WTC11 (cell line): ENCODE data around the gene TOX2. TPM values are rescaled to one million over a fixed set of nuclear protein-coding genes. Genes with fewer than 3 reads are reported as not detected.

ENCODE experiments used
- ATAC-seq: fragments of 200-7000 bp; cut with Tn5 transposase; 2 replicates; pipeline ENCODE4 v1.10.0; 2021; ENCODE audit warnings: mild to moderate bottlenecking, moderate library complexity
- CTCF ChIA-PET: fragments of 300-600 bp; sonication (Branson Sonifier 250); formaldehyde crosslinking; loops from one replicate; lab custom pipeline; 2021; ENCODE audit warnings: antibody characterized with exemption; lab: Charles Lee
- POLR2A ChIA-PET: fragments of 350-600 bp; sonication (Branson Sonifier 250); formaldehyde crosslinking; loops from one replicate; lab custom pipeline; 2021; ENCODE audit warnings: antibody characterized with exemption; lab: Charles Lee
- DNase-seq: peaks from one replicate; pipeline ENCODE4 v3.0.0; 2021; ENCODE audit warnings: low spot score
- H3K27ac Mint-ChIP-seq: 2 replicates; pipeline ENCODE4 v1.8.0; 2021; ENCODE audit warnings: mixed read lengths
- H3K27me3 Mint-ChIP-seq: 2 replicates; pipeline ENCODE4 v1.8.0; 2021; ENCODE audit warnings: low read depth, mild to moderate bottlenecking, moderate library complexity, mixed read lengths
- H3K36me3 Mint-ChIP-seq: 2 replicates; pipeline ENCODE4 v1.8.0; 2021; ENCODE audit warnings: mixed read lengths
- H3K4me1 Mint-ChIP-seq: 2 replicates; pipeline ENCODE4 v1.8.0; 2022; ENCODE audit warnings: mixed read lengths
- H3K4me3 Mint-ChIP-seq: 2 replicates; pipeline ENCODE4 v1.8.0; 2021; ENCODE audit warnings: mild to moderate bottlenecking, moderate library complexity, mixed read lengths
- H3K9me3 Mint-ChIP-seq: 2 replicates; pipeline ENCODE4 v1.8.0; 2021; ENCODE audit warnings: mixed read lengths
- AFF4 ChIP-seq: sonication (generic); formaldehyde crosslinking; IDR thresholded peaks from 2 replicates; pipeline ENCODE4 v1.8.1; 2023; ENCODE audit warnings: mild to moderate bottlenecking, missing genetic modification reagents, borderline replicate concordance
- ATF1 ChIP-seq: sonication (generic); formaldehyde crosslinking; IDR thresholded peaks from 2 replicates; pipeline ENCODE4 v1.8.1; 2023; ENCODE audit warnings: mild to moderate bottlenecking, moderate library complexity, missing genetic modification reagents
- CREB1 ChIP-seq: sonication (generic); formaldehyde crosslinking; IDR thresholded peaks from 2 replicates; pipeline ENCODE4 v1.8.0; 2023; ENCODE audit warnings: mild to moderate bottlenecking, missing genetic modification reagents
- CREM ChIP-seq: sonication (generic); formaldehyde crosslinking; IDR thresholded peaks from 2 replicates; pipeline ENCODE4 v1.8.1; 2022; ENCODE audit warnings: mild to moderate bottlenecking, missing genetic modification reagents, moderate library complexity
- FOXK1 ChIP-seq: sonication (generic); formaldehyde crosslinking; IDR thresholded peaks from 2 replicates; pipeline ENCODE4 v1.8.0; 2022; ENCODE audit warnings: mild to moderate bottlenecking, moderate library complexity, missing genetic modification reagents
- IRF1 ChIP-seq: sonication (generic); formaldehyde crosslinking; IDR thresholded peaks from 2 replicates; pipeline ENCODE4 v1.8.0; 2023; ENCODE audit warnings: missing genetic modification reagents
- JAZF1 ChIP-seq: fragments of 250-450 bp; sonication (Bioruptor Pico); IDR thresholded peaks from 2 replicates; pipeline ENCODE4 v1.9.0; 2021; ENCODE audit warnings: moderate library complexity, mild to moderate bottlenecking, inconsistent platforms
- MXD4 ChIP-seq: fragments of 250-450 bp; sonication (Bioruptor Pico); IDR thresholded peaks from 2 replicates; pipeline ENCODE4 v1.8.0; 2021; ENCODE audit warnings: mild to moderate bottlenecking, moderate library complexity, borderline replicate concordance
- NFE2L1 ChIP-seq: sonication (generic); formaldehyde crosslinking; IDR thresholded peaks from 2 replicates; pipeline ENCODE4 v1.8.1; 2023; ENCODE audit warnings: missing genetic modification reagents
- NR2C2 ChIP-seq: sonication (generic); formaldehyde crosslinking; IDR thresholded peaks from 2 replicates; pipeline ENCODE4 v1.8.0; 2022; ENCODE audit warnings: mild to moderate bottlenecking, missing genetic modification reagents
- PRRX2 ChIP-seq: fragments of 250-450 bp; sonication (Bioruptor Pico); IDR thresholded peaks from 2 replicates; pipeline ENCODE4 v1.8.0; 2021; ENCODE audit warnings: mild to moderate bottlenecking
- RELA ChIP-seq: sonication (generic); formaldehyde crosslinking; IDR thresholded peaks from 2 replicates; pipeline ENCODE4 v1.8.1; 2022; ENCODE audit warnings: missing genetic modification reagents, mild to moderate bottlenecking, borderline replicate concordance
- TCF7 ChIP-seq: sonication (generic); formaldehyde crosslinking; IDR thresholded peaks from 2 replicates; pipeline ENCODE4 v1.8.0; 2022; ENCODE audit warnings: mild to moderate bottlenecking, low read depth, missing genetic modification reagents, moderate library complexity
- ZMAT4 ChIP-seq: fragments of 250-450 bp; sonication (Bioruptor Pico); IDR thresholded peaks from 2 replicates; pipeline ENCODE4 v1.9.0; 2021; ENCODE audit warnings: mild to moderate bottlenecking
- ZNF219 ChIP-seq: sonication (generic); formaldehyde crosslinking; IDR thresholded peaks from 2 replicates; pipeline ENCODE4 v1.8.0; 2023; ENCODE audit warnings: missing genetic modification reagents, mild to moderate bottlenecking, borderline replicate concordance
- ZNF671 ChIP-seq: fragments of 250-450 bp; sonication (Bioruptor Pico); IDR thresholded peaks from 2 replicates; pipeline ENCODE4 v1.8.0; 2021; ENCODE audit warnings: mild to moderate bottlenecking
- ZSCAN18 ChIP-seq: fragments of 250-450 bp; sonication (Bioruptor Pico); IDR thresholded peaks from 2 replicates; pipeline ENCODE4 v2.1.2; 2022; ENCODE audit warnings: mild to moderate bottlenecking, moderate library complexity
- total RNA-seq: library from RNA; stranded (reverse); gene quantifications from 3 replicates; pipeline ENCODE4 v1.2.3, GENCODE V29; 2021
- TF ChIP-seq, protein P1 (sequence below): sonication (generic); formaldehyde crosslinking; IDR thresholded peaks from 2 replicates; pipeline ENCODE4 v1.8.0; 2022; ENCODE audit warnings: mild to moderate bottlenecking, missing genetic modification reagents
- TF ChIP-seq, protein P2 (sequence below): sonication (generic); formaldehyde crosslinking; IDR thresholded peaks from 2 replicates; pipeline ENCODE4 v1.8.1; 2022; ENCODE audit warnings: low read depth, mild to moderate bottlenecking, moderate library complexity, missing genetic modification reagents, borderline replicate concordance
- TF ChIP-seq, protein P3 (sequence below): fragments of 250-450 bp; sonication (Bioruptor Pico); IDR thresholded peaks from 2 replicates; pipeline ENCODE4 v1.9.0; 2021; ENCODE audit warnings: mild to moderate bottlenecking, borderline replicate concordance

TOX2 gene
- total RNA-seq, 1 experiment from 2014 or later: 3.4 TPM

DNA sequence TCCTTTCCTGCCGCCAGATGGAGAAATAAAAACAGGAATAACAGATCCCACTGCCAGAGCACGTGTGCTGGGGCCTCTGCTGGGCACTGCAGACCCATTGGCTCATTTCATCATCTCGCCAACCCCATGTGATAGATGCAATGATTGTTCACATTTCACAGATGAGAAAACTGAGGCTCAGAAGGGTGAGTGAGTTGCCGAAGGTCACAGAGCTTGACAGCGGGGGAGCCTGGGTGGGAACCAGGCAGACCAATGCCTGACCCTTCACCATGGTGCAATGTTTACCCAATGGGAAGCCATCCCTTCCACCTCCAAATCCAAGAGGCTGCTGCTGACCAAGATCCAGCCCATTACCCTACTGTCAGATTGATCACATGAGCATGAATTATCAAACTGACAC is 167.2 kb downstream of the TOX2 start:
- DNase-seq (no peak), ATAC-seq (no peak)
- no peak for TF ChIP-seq AFF4 (CRISPR knock-in tag)
- TF ChIP-seq, protein P1, sequence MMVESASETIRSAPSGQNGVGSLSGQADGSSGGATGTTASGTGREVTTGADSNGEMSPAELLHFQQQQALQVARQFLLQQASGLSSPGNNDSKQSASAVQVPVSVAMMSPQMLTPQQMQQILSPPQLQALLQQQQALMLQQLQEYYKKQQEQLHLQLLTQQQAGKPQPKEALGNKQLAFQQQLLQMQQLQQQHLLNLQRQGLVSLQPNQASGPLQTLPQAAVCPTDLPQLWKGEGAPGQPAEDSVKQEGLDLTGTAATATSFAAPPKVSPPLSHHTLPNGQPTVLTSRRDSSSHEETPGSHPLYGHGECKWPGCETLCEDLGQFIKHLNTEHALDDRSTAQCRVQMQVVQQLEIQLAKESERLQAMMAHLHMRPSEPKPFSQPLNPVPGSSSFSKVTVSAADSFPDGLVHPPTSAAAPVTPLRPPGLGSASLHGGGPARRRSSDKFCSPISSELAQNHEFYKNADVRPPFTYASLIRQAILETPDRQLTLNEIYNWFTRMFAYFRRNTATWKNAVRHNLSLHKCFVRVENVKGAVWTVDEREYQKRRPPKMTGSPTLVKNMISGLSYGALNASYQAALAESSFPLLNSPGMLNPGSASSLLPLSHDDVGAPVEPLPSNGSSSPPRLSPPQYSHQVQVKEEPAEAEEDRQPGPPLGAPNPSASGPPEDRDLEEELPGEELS (CRISPR knock-in tag): no peak
- TF ChIP-seq ZSCAN18 (CRISPR knock-in tag): no peak
- no peak for TF ChIP-seq PRRX2
- no peak for TF ChIP-seq NR2C2
- no peak for TF ChIP-seq FOXK1
- no peak for TF ChIP-seq TCF7 (CRISPR knock-in tag)
- no peak for TF ChIP-seq MXD4
- no peak for TF ChIP-seq ZMAT4
- TF ChIP-seq IRF1: no peak
- no peak for TF ChIP-seq ATF1
- no peak for TF ChIP-seq NFE2L1 (CRISPR knock-in tag)
- no peak for TF ChIP-seq ZNF219 (CRISPR knock-in tag)
- POLR2A ChIA-PET: no interaction called here
- H3K9me3 Mint-ChIP-seq: no peaks in the 10 kb centered on the region
- CTCF ChIA-PET: interaction anchor here (0.9 to 2.3 kb wide), 4 partner anchors 26 to 108 kb away, joined by 3 to 6 read pairs (median 4); no protein-coding TSS in a partner anchor
- no peaks in the 10 kb centered on the region for H3K4me1 Mint-ChIP-seq
- H3K27ac Mint-ChIP-seq: no peak overlapping the region
- no peaks in the 10 kb centered on the region for H3K36me3 Mint-ChIP-seq
- no peaks in the 10 kb centered on the region for H3K27me3 Mint-ChIP-seq
- no peak overlapping the region for H3K4me3 Mint-ChIP-seq

GRCh38 chr20:44083220-44083933 is 168.7 kb downstream of the TOX2 start:
- no peaks in the 10 kb centered on the region for H3K9me3 Mint-ChIP-seq
- ChIA-PET POLR2A (no interaction called here), CTCF (interaction anchor here (1.0 to 2.3 kb wide), 4 partner anchors 26 to 100 kb away, joined by 4 to 6 read pairs (median 6); no protein-coding TSS in a partner anchor)
- no peak overlapping the region for H3K27ac Mint-ChIP-seq
- no peak for DNase-seq
- H3K4me1 Mint-ChIP-seq: no peaks in the 10 kb centered on the region
- H3K36me3 Mint-ChIP-seq: no peaks in the 10 kb centered on the region
- no peak for ATAC-seq
- H3K4me3 Mint-ChIP-seq: no peak overlapping the region
- no peaks in the 10 kb centered on the region for H3K27me3 Mint-ChIP-seq
- TF ChIP-seq, protein P2, sequence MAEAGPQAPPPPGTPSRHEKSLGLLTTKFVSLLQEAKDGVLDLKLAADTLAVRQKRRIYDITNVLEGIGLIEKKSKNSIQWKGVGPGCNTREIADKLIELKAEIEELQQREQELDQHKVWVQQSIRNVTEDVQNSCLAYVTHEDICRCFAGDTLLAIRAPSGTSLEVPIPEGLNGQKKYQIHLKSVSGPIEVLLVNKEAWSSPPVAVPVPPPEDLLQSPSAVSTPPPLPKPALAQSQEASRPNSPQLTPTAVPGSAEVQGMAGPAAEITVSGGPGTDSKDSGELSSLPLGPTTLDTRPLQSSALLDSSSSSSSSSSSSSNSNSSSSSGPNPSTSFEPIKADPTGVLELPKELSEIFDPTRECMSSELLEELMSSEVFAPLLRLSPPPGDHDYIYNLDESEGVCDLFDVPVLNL (CRISPR knock-in tag): no peak
- no peak for TF ChIP-seq TCF7 (CRISPR knock-in tag)
- TF ChIP-seq CREB1 (CRISPR knock-in tag): no peak
- no peak for TF ChIP-seq ZNF671 (CRISPR knock-in tag)
- TF ChIP-seq ZMAT4: no peak
- TF ChIP-seq, protein P3, sequence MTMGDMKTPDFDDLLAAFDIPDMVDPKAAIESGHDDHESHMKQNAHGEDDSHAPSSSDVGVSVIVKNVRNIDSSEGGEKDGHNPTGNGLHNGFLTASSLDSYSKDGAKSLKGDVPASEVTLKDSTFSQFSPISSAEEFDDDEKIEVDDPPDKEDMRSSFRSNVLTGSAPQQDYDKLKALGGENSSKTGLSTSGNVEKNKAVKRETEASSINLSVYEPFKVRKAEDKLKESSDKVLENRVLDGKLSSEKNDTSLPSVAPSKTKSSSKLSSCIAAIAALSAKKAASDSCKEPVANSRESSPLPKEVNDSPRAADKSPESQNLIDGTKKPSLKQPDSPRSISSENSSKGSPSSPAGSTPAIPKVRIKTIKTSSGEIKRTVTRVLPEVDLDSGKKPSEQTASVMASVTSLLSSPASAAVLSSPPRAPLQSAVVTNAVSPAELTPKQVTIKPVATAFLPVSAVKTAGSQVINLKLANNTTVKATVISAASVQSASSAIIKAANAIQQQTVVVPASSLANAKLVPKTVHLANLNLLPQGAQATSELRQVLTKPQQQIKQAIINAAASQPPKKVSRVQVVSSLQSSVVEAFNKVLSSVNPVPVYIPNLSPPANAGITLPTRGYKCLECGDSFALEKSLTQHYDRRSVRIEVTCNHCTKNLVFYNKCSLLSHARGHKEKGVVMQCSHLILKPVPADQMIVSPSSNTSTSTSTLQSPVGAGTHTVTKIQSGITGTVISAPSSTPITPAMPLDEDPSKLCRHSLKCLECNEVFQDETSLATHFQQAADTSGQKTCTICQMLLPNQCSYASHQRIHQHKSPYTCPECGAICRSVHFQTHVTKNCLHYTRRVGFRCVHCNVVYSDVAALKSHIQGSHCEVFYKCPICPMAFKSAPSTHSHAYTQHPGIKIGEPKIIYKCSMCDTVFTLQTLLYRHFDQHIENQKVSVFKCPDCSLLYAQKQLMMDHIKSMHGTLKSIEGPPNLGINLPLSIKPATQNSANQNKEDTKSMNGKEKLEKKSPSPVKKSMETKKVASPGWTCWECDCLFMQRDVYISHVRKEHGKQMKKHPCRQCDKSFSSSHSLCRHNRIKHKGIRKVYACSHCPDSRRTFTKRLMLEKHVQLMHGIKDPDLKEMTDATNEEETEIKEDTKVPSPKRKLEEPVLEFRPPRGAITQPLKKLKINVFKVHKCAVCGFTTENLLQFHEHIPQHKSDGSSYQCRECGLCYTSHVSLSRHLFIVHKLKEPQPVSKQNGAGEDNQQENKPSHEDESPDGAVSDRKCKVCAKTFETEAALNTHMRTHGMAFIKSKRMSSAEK (CRISPR knock-in tag): no peak
- no peak for TF ChIP-seq CREM (CRISPR knock-in tag)
- TF ChIP-seq RELA (CRISPR knock-in tag): no peak
- TF ChIP-seq JAZF1 (CRISPR knock-in tag): no peak
- no peak for TF ChIP-seq ZNF219 (CRISPR knock-in tag)
